ENCODE data around the gene VPS9D1.
"Not testable (repeated sequence)": the region's sequence is repeated elsewhere in the genome, so short reads cannot be mapped to it uniquely, and the experiment has no call there.

VPS9D1 gene

DNA sequence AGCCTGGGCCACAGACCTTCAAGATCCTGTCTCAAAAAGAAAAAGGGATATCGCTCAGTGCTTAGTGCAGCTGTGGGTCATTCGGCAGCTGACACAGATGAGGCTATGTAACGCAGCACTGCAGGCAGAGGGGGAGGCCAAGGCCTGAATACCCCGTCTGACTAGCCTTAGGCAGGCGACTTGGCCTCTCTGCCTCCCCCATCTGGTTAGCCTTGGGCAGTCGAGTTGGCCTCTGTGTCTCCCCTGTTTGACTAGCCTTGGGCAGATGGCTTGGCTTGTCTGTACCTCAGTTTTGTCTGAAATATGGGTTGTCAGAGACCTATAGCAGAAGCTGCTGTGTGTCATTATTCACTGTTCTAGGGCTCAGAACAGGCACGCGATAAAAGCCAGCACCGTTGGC lies 53.1 kb downstream of the VPS9D1 start:
- no peaks in the 10 kb centered on the region for H3K9me3 ChIP-seq (ENCODE audit: severe bottlenecking)
- H3K27ac ChIP-seq = no peak overlapping the region
- H3K36me3 ChIP-seq = no peaks in the 10 kb centered on the region
- no peak for DNase-seq
- TF ChIP-seq, protein P1, sequence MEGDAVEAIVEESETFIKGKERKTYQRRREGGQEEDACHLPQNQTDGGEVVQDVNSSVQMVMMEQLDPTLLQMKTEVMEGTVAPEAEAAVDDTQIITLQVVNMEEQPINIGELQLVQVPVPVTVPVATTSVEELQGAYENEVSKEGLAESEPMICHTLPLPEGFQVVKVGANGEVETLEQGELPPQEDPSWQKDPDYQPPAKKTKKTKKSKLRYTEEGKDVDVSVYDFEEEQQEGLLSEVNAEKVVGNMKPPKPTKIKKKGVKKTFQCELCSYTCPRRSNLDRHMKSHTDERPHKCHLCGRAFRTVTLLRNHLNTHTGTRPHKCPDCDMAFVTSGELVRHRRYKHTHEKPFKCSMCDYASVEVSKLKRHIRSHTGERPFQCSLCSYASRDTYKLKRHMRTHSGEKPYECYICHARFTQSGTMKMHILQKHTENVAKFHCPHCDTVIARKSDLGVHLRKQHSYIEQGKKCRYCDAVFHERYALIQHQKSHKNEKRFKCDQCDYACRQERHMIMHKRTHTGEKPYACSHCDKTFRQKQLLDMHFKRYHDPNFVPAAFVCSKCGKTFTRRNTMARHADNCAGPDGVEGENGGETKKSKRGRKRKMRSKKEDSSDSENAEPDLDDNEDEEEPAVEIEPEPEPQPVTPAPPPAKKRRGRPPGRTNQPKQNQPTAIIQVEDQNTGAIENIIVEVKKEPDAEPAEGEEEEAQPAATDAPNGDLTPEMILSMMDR (IDR thresholded peaks at IDR 0.05; ENCODE audit: low read depth, low read length) = no peak
- H3K4me3 ChIP-seq (ENCODE audit: low read depth, low read length) = no peak overlapping the region
- H3K27me3 ChIP-seq (ENCODE audit: insufficient read depth, low read depth, severe bottlenecking) = no peaks in the 10 kb centered on the region

DNA sequence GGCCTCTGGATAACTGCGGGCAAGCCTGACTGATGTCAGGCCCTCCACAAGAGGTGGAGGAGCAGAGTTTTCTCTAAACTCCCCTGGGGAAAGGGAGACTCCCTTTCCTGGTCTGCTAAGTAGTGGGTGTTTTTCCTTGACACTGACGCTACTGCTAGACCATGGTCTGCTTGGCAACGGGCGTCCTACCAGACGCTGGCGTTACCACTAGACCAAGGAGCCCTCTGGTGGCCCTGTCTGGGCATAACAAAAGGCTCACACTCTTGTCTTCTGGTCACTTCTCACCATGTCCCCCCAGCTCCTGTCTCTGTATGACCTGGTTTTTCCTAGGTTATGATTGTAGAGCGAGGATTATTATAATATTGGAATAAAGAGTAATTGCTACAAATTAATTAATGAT lies 53.7 kb downstream of the VPS9D1 start:
- not testable (repeated sequence) for H3K27me3 ChIP-seq (ENCODE audit: insufficient read depth, low read depth, severe bottlenecking); H3K27ac ChIP-seq; H3K9me3 ChIP-seq (ENCODE audit: severe bottlenecking); H3K4me3 ChIP-seq (ENCODE audit: low read depth, low read length); H3K36me3 ChIP-seq
- TF ChIP-seq, protein P1 (IDR thresholded peaks at IDR 0.05; ENCODE audit: low read depth, low read length) = peak; percentile 50; the same call in 1 of the 2 replicates
- peak; percentile 41 for DNase-seq

DNA sequence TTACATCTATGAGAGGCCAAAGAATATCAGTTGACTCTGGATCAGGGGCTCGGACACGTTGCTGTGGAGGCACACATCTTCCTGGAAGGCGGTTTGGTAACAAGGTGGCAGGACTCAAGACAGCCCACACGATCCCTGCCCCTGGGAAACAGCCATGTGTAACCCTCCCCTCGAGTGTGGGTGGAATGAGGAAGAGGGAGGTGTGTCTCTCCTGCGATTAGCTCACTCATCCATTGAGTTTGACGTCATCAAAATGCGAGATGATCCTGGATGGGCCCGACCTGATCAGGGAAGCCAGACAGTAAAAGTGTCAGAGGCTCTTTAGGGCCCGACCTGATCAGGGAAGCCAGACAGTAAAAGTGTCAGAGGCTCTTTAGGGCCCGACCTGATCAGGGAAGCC lies 56.5 kb downstream of the VPS9D1 start:
- not testable (repeated sequence) for H3K9me3 ChIP-seq (ENCODE audit: severe bottlenecking); H3K27ac ChIP-seq; H3K4me3 ChIP-seq (ENCODE audit: low read depth, low read length); H3K27me3 ChIP-seq (ENCODE audit: insufficient read depth, low read depth, severe bottlenecking); DNase-seq
- H3K36me3 ChIP-seq = peaks cover 23% of the 10 kb centered on the region

DNA sequence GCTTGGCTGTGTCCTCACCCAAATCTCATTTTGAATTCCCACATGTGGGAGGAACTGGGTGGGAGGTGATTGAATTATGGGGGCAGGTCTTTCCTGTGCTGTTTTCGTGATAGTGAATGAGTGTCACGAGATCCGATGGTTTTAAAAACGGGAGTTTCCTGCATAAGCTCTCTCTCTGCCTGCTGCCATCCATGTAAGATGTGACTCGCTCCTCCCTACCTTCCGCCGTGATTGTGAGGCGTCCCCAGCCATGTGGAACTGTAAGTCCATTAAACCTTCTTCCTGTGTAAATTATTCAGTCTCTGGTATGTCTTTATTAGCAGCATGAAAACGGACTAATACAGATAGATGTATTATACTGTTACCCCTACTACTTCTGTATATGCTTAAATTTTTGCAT lies 59.5 kb downstream of the VPS9D1 start:
- no peak overlapping the region for H3K27ac ChIP-seq
- DNase-seq = no peak
- H3K36me3 ChIP-seq = peaks cover 23% of the 10 kb centered on the region
- H3K4me3 ChIP-seq (ENCODE audit: low read depth, low read length) = no peak overlapping the region
- H3K27me3 ChIP-seq (ENCODE audit: insufficient read depth, low read depth, severe bottlenecking) = no peaks in the 10 kb centered on the region
- TF ChIP-seq, protein P1 (IDR thresholded peaks at IDR 0.05; ENCODE audit: low read depth, low read length) = no peak
- no peaks in the 10 kb centered on the region for H3K9me3 ChIP-seq (ENCODE audit: severe bottlenecking)

DNA sequence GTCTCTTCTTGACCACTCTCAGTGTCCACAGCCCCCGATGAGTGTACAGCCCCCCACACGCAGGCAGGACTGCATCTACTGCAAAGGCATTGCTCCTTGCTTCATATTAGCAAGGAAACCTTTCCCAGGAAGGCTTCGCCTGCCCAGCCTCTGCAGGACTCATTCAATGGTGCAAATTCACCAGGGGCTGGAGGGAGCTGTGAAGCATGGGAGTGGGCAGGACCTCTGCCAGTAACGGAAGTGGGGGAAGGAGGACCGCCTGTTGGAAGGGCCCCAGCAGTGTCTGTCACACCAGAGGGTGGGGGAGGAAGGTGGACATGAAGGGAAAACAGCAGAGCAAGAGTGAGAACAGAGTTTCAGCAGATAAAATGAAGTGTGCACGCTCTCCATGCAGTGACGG lies 60.6 kb downstream of the VPS9D1 start:
- Histone ChIP-seq H3K36me3 (peaks cover 23% of the 10 kb centered on the region), H3K9me3 (ENCODE audit: severe bottlenecking) (no peaks in the 10 kb centered on the region), H3K4me3 (ENCODE audit: low read depth, low read length) (no peak overlapping the region), H3K27ac (no peak overlapping the region), H3K27me3 (ENCODE audit: insufficient read depth, low read depth, severe bottlenecking) (no peaks in the 10 kb centered on the region)
- no peak for DNase-seq
- TF ChIP-seq, protein P1 (IDR thresholded peaks at IDR 0.05; ENCODE audit: low read depth, low read length) = no peak

DNA sequence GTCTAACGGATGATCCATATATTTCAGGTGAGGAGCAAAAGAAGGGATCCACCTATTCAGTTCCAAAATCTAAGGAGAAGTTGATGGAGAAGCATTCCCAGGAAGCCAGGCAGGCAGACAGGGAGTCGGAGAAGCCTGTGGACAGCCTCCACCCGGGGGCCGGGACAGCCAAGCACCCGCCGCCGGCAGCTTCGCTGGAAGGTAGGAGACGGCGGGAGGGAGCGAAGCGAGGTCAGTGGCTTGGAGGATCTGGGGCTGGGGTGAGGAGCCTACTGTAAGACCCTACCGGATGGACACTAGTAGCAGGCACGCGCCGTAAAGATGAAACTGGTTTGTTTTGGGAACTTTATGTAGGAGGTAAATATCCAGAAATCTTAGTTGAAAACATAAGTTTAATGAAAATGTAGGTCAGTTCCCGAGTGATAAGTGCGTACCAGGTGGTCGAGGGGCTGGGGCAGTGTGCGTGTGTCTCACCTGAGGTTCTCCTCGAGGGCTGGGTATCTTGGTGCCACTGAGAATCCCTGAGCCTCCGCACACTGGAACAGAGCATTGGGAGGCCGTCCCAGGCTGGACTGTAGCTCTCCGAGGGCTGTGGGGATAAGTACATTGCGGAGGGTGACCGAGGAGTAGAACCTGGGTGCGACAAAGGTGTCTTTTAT lies 62.3 kb downstream of the VPS9D1 start:
- H3K36me3 ChIP-seq = peaks cover 23% of the 10 kb centered on the region
- H3K27ac ChIP-seq = peak overlapping the region; percentile 79
- H3K4me3 ChIP-seq (ENCODE audit: low read depth, low read length) = peak overlapping the region; percentile 64
- TF ChIP-seq, protein P1 (IDR thresholded peaks at IDR 0.05; ENCODE audit: low read depth, low read length) = no peak
- H3K9me3 ChIP-seq (ENCODE audit: severe bottlenecking) = no peaks in the 10 kb centered on the region
- no peaks in the 10 kb centered on the region for H3K27me3 ChIP-seq (ENCODE audit: insufficient read depth, low read depth, severe bottlenecking)
- no peak for DNase-seq

Measured in WERI-Rb-1 (cell line).